ENCODE measurements around the gene RABGGTA. TPM values are rescaled to one million over a fixed set of nuclear protein-coding genes. Genes with fewer than 3 reads are reported as not detected.

Gene RABGGTA
- total RNA-seq, 2 donors from 2014 or later, result 61.0 to 68.3 TPM

GRCh38 chr14:24277606-24278321 lies 6.4 kb upstream of the RABGGTA start:
- Mint-ChIP-seq H3K27me3 (no peaks in the 10 kb centered on the region), H3K4me1 (peaks cover 48% of the 10 kb centered on the region), H3K9me3 (peaks cover 3% of the 10 kb centered on the region), H3K4me3 (peak overlapping the region; percentile 41), H3K27ac (peak overlapping the region; percentile 9), H3K36me3 (ENCODE audit: low read depth) (no peaks in the 10 kb centered on the region)
- no peak for ATAC-seq (replicated peaks)

- Mint-ChIP-seq H3K27me3 (no peaks in the 10 kb centered on the region), H3K9me3 (peaks cover 3% of the 10 kb centered on the region), H3K4me3 (no peak overlapping the region), H3K36me3 (ENCODE audit: low read depth) (no peaks in the 10 kb centered on the region), H3K27ac (peak overlapping the region; percentile 12), H3K4me1 (peaks cover 54% of the 10 kb centered on the region)
- no peak for ATAC-seq (replicated peaks)
These were observed 5.7 kb upstream of the RABGGTA start for GRCh38 chr14:24277071-24277470.

GRCh38 chr14:24274101-24274543 lies 2.7 kb upstream of the RABGGTA start:
- H3K4me1 Mint-ChIP-seq, result peaks cover 46% of the 10 kb centered on the region
- peaks cover 3% of the 10 kb centered on the region for H3K9me3 Mint-ChIP-seq
- H3K36me3 Mint-ChIP-seq (ENCODE audit: low read depth), result peaks cover 6% of the 10 kb centered on the region
- ATAC-seq (replicated peaks), result peak; percentile 81
- H3K27me3 Mint-ChIP-seq, result no peaks in the 10 kb centered on the region
- peak overlapping the region; percentile 97 for H3K4me3 Mint-ChIP-seq
- peak overlapping the region; percentile 40 for H3K27ac Mint-ChIP-seq

GRCh38 chr14:24273422-24273998 lies 2.1 kb upstream of the RABGGTA start:
- Mint-ChIP-seq H3K9me3 (peaks cover 3% of the 10 kb centered on the region), H3K4me1 (peaks cover 40% of the 10 kb centered on the region), H3K4me3 (peak overlapping the region; percentile 97), H3K27ac (peak overlapping the region; percentile 40), H3K36me3 (ENCODE audit: low read depth) (peaks cover 7% of the 10 kb centered on the region), H3K27me3 (no peaks in the 10 kb centered on the region)
- no peak for ATAC-seq (replicated peaks)

- Mint-ChIP-seq H3K4me1 (peaks cover 36% of the 10 kb centered on the region), H3K9me3 (no peaks in the 10 kb centered on the region), H3K27ac (peak overlapping the region; percentile 95), H3K36me3 (ENCODE audit: low read depth) (peaks cover 9% of the 10 kb centered on the region), H3K4me3 (peak overlapping the region; percentile 97), H3K27me3 (no peaks in the 10 kb centered on the region)
- ATAC-seq (replicated peaks), result no peak
These were observed 1.1 kb upstream of the RABGGTA start for GRCh38 chr14:24272467-24272866.

GRCh38 chr14:24271834-24272263 lies 452 bp upstream of the RABGGTA start:
- ATAC-seq (replicated peaks), result no peak
- H3K27me3 Mint-ChIP-seq, result no peaks in the 10 kb centered on the region
- peaks cover 15% of the 10 kb centered on the region for H3K36me3 Mint-ChIP-seq (ENCODE audit: low read depth)
- H3K27ac Mint-ChIP-seq, result peak overlapping the region; percentile 95
- peak overlapping the region; percentile 97 for H3K4me3 Mint-ChIP-seq
- no peaks in the 10 kb centered on the region for H3K9me3 Mint-ChIP-seq
- peaks cover 34% of the 10 kb centered on the region for H3K4me1 Mint-ChIP-seq

GRCh38 chr14:24270537-24271133 lies 762 bp downstream of the RABGGTA start:
- H3K4me3 Mint-ChIP-seq, result peak overlapping the region; percentile 97
- H3K36me3 Mint-ChIP-seq (ENCODE audit: low read depth), result peaks cover 27% of the 10 kb centered on the region
- no peaks in the 10 kb centered on the region for H3K27me3 Mint-ChIP-seq
- H3K4me1 Mint-ChIP-seq, result peaks cover 34% of the 10 kb centered on the region
- H3K9me3 Mint-ChIP-seq, result no peaks in the 10 kb centered on the region
- no peak for ATAC-seq (replicated peaks)
- H3K27ac Mint-ChIP-seq, result peak overlapping the region; percentile 95

GRCh38 chr14:24269910-24270536 lies 1.4 kb downstream of the RABGGTA start:
- Mint-ChIP-seq H3K27me3 (no peaks in the 10 kb centered on the region), H3K9me3 (no peaks in the 10 kb centered on the region), H3K4me3 (peak overlapping the region; percentile 97), H3K36me3 (ENCODE audit: low read depth) (peaks cover 30% of the 10 kb centered on the region), H3K4me1 (peaks cover 29% of the 10 kb centered on the region), H3K27ac (no peak overlapping the region)
- ATAC-seq (replicated peaks), result no peak

- Mint-ChIP-seq H3K4me3 (no peak overlapping the region), H3K4me1 (peaks cover 27% of the 10 kb centered on the region), H3K9me3 (no peaks in the 10 kb centered on the region), H3K36me3 (ENCODE audit: low read depth) (peaks cover 30% of the 10 kb centered on the region), H3K27me3 (no peaks in the 10 kb centered on the region), H3K27ac (no peak overlapping the region)
- ATAC-seq (replicated peaks), result no peak
These were observed 2.0 kb downstream of the RABGGTA start for GRCh38 chr14:24269368-24269767.

- no peak overlapping the region for H3K27ac Mint-ChIP-seq
- peaks cover 30% of the 10 kb centered on the region for H3K36me3 Mint-ChIP-seq (ENCODE audit: low read depth)
- no peaks in the 10 kb centered on the region for H3K27me3 Mint-ChIP-seq
- H3K4me1 Mint-ChIP-seq, result peaks cover 16% of the 10 kb centered on the region
- no peak overlapping the region for H3K4me3 Mint-ChIP-seq
- no peak for ATAC-seq (replicated peaks)
- no peaks in the 10 kb centered on the region for H3K9me3 Mint-ChIP-seq
These were observed 3.2 kb downstream of the RABGGTA start for GRCh38 chr14:24268225-24268624.

GRCh38 chr14:24267516-24267915 lies 3.9 kb downstream of the RABGGTA start:
- ATAC-seq (replicated peaks), result no peak
- H3K4me1 Mint-ChIP-seq, result peaks cover 14% of the 10 kb centered on the region
- no peaks in the 10 kb centered on the region for H3K27me3 Mint-ChIP-seq
- no peak overlapping the region for H3K4me3 Mint-ChIP-seq
- H3K27ac Mint-ChIP-seq, result peak overlapping the region; percentile 31
- H3K36me3 Mint-ChIP-seq (ENCODE audit: low read depth), result peaks cover 30% of the 10 kb centered on the region
- no peaks in the 10 kb centered on the region for H3K9me3 Mint-ChIP-seq

- ATAC-seq (replicated peaks), result no peak
- Mint-ChIP-seq H3K27me3 (no peaks in the 10 kb centered on the region), H3K9me3 (no peaks in the 10 kb centered on the region), H3K27ac (peak overlapping the region; percentile 31), H3K36me3 (ENCODE audit: low read depth) (peaks cover 30% of the 10 kb centered on the region), H3K4me1 (peaks cover 5% of the 10 kb centered on the region), H3K4me3 (no peak overlapping the region)
These were observed 4.8 kb downstream of the RABGGTA start for GRCh38 chr14:24266344-24267244.

- Mint-ChIP-seq H3K27me3 (no peaks in the 10 kb centered on the region), H3K4me1 (peaks cover 4% of the 10 kb centered on the region), H3K36me3 (ENCODE audit: low read depth) (peaks cover 30% of the 10 kb centered on the region), H3K27ac (no peak overlapping the region), H3K4me3 (no peak overlapping the region), H3K9me3 (no peaks in the 10 kb centered on the region)
- no peak for ATAC-seq (replicated peaks)
These were observed 7.1 kb downstream of the RABGGTA start for GRCh38 chr14:24264298-24264697.

GRCh38 chr14:24263848-24264247 lies 7.5 kb downstream of the RABGGTA start:
- Mint-ChIP-seq H3K9me3 (no peaks in the 10 kb centered on the region), H3K27ac (no peak overlapping the region), H3K27me3 (no peaks in the 10 kb centered on the region), H3K36me3 (ENCODE audit: low read depth) (peaks cover 28% of the 10 kb centered on the region), H3K4me3 (no peak overlapping the region), H3K4me1 (peaks cover 4% of the 10 kb centered on the region)
- ATAC-seq (replicated peaks), result no peak

All from activated T-helper 17 cell treated with anti-CD3 and anti-CD28 coated beads, Interleukin-2, amount 50 U/mL, for 72 hours (primary cell).